HepG2 (cell line): Measurements from ENCODE around the gene DPEP3. TPM values are rescaled to one million over a fixed set of nuclear protein-coding genes. Genes with fewer than 3 reads are reported as not detected.
A peak's percentile ranks its signal among the peaks of the same experiment; 100 is the strongest.

ENCODE experiments used
- CEBPB ChIP-seq: IDR thresholded peaks from 2 replicates; pipeline ENCODE4 v1.6.1; 2011; ENCODE audit warnings: low read depth, low read length, improper control_type of control experiment, borderline replicate concordance
- DZIP1 ChIP-seq: sonication (generic); formaldehyde crosslinking; IDR thresholded peaks from 2 replicates; pipeline ENCODE4 v1.5.0; 2020; ENCODE audit warnings: mild to moderate bottlenecking, missing genetic modification reagents
- HMGA1 ChIP-seq: sonication (generic); formaldehyde crosslinking; conservative IDR thresholded peaks from 2 replicates; pipeline ENCODE4 v1.4.0; 2020; ENCODE audit warnings: missing genetic modification reagents
- HNF4G ChIP-seq, 2 experiments: sonication (generic) in 1 of 2; formaldehyde crosslinking in 1 of 2; IDR thresholded peaks; 2 replicates each; pipeline versions ENCODE4 v1.4.0 to v1.6.1; 2011 to 2020; ENCODE audit warnings: borderline replicate concordance in 2 of 2, low read depth in 2 of 2, mild to moderate bottlenecking in 2 of 2, low read length in 1 of 2, missing genetic modification reagents in 1 of 2, moderate library complexity in 1 of 2
- IKZF4 ChIP-seq: sonication (generic); formaldehyde crosslinking; IDR thresholded peaks from 2 replicates; pipeline ENCODE4 v1.5.1; 2020; ENCODE audit warnings: borderline replicate concordance, mild to moderate bottlenecking, low read depth, missing genetic modification reagents; ENCODE audit errors: not compliant biosample characterization
- KDM1A ChIP-seq: IDR thresholded peaks from 2 replicates; pipeline ENCODE4 v1.6.1; 2016; ENCODE audit warnings: missing compliant biosample characterization
- MAFF ChIP-seq: IDR thresholded peaks from 2 replicates; pipeline ENCODE4 v1.6.1; 2011; ENCODE audit warnings: low read depth, low read length, improper control_type of control experiment
- MED1 ChIP-seq: sonication (generic); formaldehyde crosslinking; IDR thresholded peaks from 2 replicates; pipeline ENCODE4 v1.4.0; 2020; ENCODE audit warnings: missing genetic modification reagents
- MTF2 ChIP-seq: sonication (generic); formaldehyde crosslinking; IDR thresholded peaks from 2 replicates; pipeline ENCODE4 v1.5.0; 2020; ENCODE audit warnings: missing genetic modification reagents, borderline replicate concordance
- MZF1 ChIP-seq: sonication (generic); formaldehyde crosslinking; IDR thresholded peaks from 2 replicates; pipeline ENCODE4 v1.8.1; 2023; ENCODE audit warnings: mild to moderate bottlenecking, missing genetic modification reagents, borderline replicate concordance
- SOX5 ChIP-seq: IDR thresholded peaks from 2 replicates; pipeline ENCODE4 v1.6.1; 2016; ENCODE audit warnings: borderline replicate concordance
- SYNCRIP ChIP-seq: fragments of 200-400 bp; formaldehyde crosslinking; IDR thresholded peaks from 2 replicates; pipeline ENCODE4 v1.6.1; 2018; ENCODE audit warnings: mild to moderate bottlenecking, low read depth, low read length; ENCODE audit not compliant: insufficient read depth
- ZFP36L1 ChIP-seq: sonication (generic); formaldehyde crosslinking; IDR thresholded peaks from 2 replicates; pipeline ENCODE4 v1.8.0; 2022; ENCODE audit warnings: mild to moderate bottlenecking, missing genetic modification reagents, moderate library complexity
- ZNF343 ChIP-seq: sonication (generic); formaldehyde crosslinking; IDR thresholded peaks from 2 replicates; pipeline ENCODE4 v1.4.0; 2020; ENCODE audit warnings: mild to moderate bottlenecking, missing genetic modification reagents
- ZNF644 ChIP-seq: IDR thresholded peaks from 2 replicates; pipeline ENCODE4 v1.6.1; 2016; ENCODE audit warnings: low read depth
- ZNF720 ChIP-seq: sonication (generic); formaldehyde crosslinking; IDR thresholded peaks from 2 replicates; pipeline ENCODE4 v1.4.0; 2020; ENCODE audit warnings: missing genetic modification reagents
- ZNF780A ChIP-seq: sonication (generic); formaldehyde crosslinking; IDR thresholded peaks from 2 replicates; pipeline ENCODE4 v1.8.0; 2022; ENCODE audit warnings: mild to moderate bottlenecking, missing genetic modification reagents, moderate library complexity
- ZNF891 ChIP-seq: sonication (generic); formaldehyde crosslinking; IDR thresholded peaks from 2 replicates; pipeline ENCODE4 v1.5.0; 2020; ENCODE audit warnings: mild to moderate bottlenecking, missing genetic modification reagents
- polyA plus RNA-seq, 8 experiments: library from polyadenylated mRNA; depleted of rRNA in 3 of 8; stranded (reverse) in 7 of 8; unstranded in 1 of 8; fragments of >200 nt; fragmentation: Illumina TruSeq in 4 of 8; extraction: Trizol in 4 of 8; gene quantifications; 2 replicates each; pipeline versions ENCODE4 v1.2.1 to v1.2.3, GENCODE V29; 2011 to 2016; ENCODE audit warnings: low read depth in 4 of 8, missing spikeins in 1 of 8, mixed read lengths in 1 of 8; ENCODE audit not compliant: insufficient read depth in 1 of 8
- total RNA-seq, 5 experiments: library from RNA; depleted of rRNA; stranded (reverse); fragments of >200 nt; fragmentation: Illumina TruSeq; extraction: Trizol; gene quantifications; 2 replicates each; pipeline ENCODE4 v1.2.3, GENCODE V29; 2016; ENCODE audit warnings: low read depth in 1 of 5
- TF ChIP-seq, protein P1 (sequence below): sonication (generic); formaldehyde crosslinking; IDR thresholded peaks from 2 replicates; pipeline ENCODE4 v1.8.1; 2023; ENCODE audit warnings: missing genetic modification reagents, inconsistent platforms, borderline replicate concordance
- TF ChIP-seq, protein P2 (sequence below): sonication (generic); formaldehyde crosslinking; IDR thresholded peaks from 2 replicates; pipeline ENCODE4 v1.4.0; 2020; ENCODE audit warnings: missing genetic modification reagents
- TF ChIP-seq, protein P3 (sequence below): IDR thresholded peaks from 2 replicates; pipeline ENCODE4 v1.6.1; 2016

The DPEP3 gene
- total and polyA plus RNA-seq, 2 of the 13 experiments (the other 11 are each of a cell fraction or from before 2014, with no cell fraction given) = not detected

- TF ChIP-seq ZNF343 (CRISPR knock-in tag) (no peak; the same call in 1 of the 2 replicates), SOX5 (CRISPR knock-in tag) (no peak), ZFP36L1 (CRISPR knock-in tag) (0 out of 2 replicates have a peak, but pooled peaks have one; percentile 34), ZNF644 (CRISPR knock-in tag) (no peak), IKZF4 (CRISPR knock-in tag) (no peak), MED1 (CRISPR knock-in tag) (no peak), HNF4G (IDR thresholded peaks at IDR 0.05; ENCODE audit: borderline replicate concordance, low read depth, low read length) (0 out of 2 replicates have a peak, but pooled peaks have one; percentile 5), HNF4G (CRISPR knock-in tag; IDR thresholded peaks at IDR 0.05; ENCODE audit: borderline replicate concordance, low read depth) (peak; percentile 11; the same call in 1 of the 2 replicates), MTF2 (peak; percentile 82; the same call in 1 of the 2 replicates), ZNF720 (CRISPR knock-in tag) (no peak), CEBPB (no peak), ZNF780A (CRISPR knock-in tag) (no peak), KDM1A (CRISPR knock-in tag) (no peak), HMGA1 (CRISPR knock-in tag) (no peak), MZF1 (CRISPR knock-in tag) (no peak), MAFF (no peak), SYNCRIP (no peak), DZIP1 (peak; percentile 87; the same call in 1 of the 2 replicates), ZNF891 (CRISPR knock-in tag) (0 out of 2 replicates have a peak, but pooled peaks have one; percentile 26)
- TF ChIP-seq, protein P1, sequence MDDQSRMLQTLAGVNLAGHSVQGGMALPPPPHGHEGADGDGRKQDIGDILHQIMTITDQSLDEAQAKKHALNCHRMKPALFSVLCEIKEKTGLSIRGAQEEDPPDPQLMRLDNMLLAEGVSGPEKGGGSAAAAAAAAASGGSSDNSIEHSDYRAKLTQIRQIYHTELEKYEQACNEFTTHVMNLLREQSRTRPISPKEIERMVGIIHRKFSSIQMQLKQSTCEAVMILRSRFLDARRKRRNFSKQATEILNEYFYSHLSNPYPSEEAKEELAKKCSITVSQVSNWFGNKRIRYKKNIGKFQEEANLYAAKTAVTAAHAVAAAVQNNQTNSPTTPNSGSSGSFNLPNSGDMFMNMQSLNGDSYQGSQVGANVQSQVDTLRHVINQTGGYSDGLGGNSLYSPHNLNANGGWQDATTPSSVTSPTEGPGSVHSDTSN (CRISPR knock-in tag) = no peak
- TF ChIP-seq, protein P2, sequence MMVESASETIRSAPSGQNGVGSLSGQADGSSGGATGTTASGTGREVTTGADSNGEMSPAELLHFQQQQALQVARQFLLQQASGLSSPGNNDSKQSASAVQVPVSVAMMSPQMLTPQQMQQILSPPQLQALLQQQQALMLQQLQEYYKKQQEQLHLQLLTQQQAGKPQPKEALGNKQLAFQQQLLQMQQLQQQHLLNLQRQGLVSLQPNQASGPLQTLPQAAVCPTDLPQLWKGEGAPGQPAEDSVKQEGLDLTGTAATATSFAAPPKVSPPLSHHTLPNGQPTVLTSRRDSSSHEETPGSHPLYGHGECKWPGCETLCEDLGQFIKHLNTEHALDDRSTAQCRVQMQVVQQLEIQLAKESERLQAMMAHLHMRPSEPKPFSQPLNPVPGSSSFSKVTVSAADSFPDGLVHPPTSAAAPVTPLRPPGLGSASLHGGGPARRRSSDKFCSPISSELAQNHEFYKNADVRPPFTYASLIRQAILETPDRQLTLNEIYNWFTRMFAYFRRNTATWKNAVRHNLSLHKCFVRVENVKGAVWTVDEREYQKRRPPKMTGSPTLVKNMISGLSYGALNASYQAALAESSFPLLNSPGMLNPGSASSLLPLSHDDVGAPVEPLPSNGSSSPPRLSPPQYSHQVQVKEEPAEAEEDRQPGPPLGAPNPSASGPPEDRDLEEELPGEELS = no peak
- TF ChIP-seq, protein P3, sequence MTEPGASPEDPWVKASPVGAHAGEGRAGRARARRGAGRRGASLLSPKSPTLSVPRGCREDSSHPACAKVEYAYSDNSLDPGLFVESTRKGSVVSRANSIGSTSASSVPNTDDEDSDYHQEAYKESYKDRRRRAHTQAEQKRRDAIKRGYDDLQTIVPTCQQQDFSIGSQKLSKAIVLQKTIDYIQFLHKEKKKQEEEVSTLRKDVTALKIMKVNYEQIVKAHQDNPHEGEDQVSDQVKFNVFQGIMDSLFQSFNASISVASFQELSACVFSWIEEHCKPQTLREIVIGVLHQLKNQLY (CRISPR knock-in tag) = no peak
Observed at GRCh38 chr16:67936124-67936879, 44.0 kb downstream of the DPEP3 start, which contains the start of gene PSMB10 (continued).
